Neural cell (in vitro differentiated cells): ENCODE data around the gene EN2. TPM values are rescaled to one million over a fixed set of nuclear protein-coding genes. Genes with fewer than 3 reads are reported as not detected.

Source experiments
- H2AFZ ChIP-seq: fragments of 200-600, 300-800 bp; sonication (generic), shearing (Covaris generic); 2 replicates; pipeline ENCODE4 v1.6.0; 2014; ENCODE audit warnings: low read depth, mild to moderate bottlenecking, antibody characterized with exemption, low read length, moderate library complexity
- H3F3A ChIP-seq: fragments of 200-600 bp; shearing (Covaris generic); 2 replicates; pipeline ENCODE4 v1.6.1; 2016; ENCODE audit warnings: mild to moderate bottlenecking, moderate library complexity, mixed read lengths, antibody characterized with exemption, low read length; ENCODE audit not compliant: insufficient read depth, poor library complexity, severe bottlenecking
- H3K27ac ChIP-seq: fragments of 200-600, 300-800 bp; sonication (generic), shearing (Covaris generic); 2 replicates; pipeline ENCODE4 v1.5.1; 2014; ENCODE audit warnings: mild to moderate bottlenecking, low read length, moderate library complexity
- H3K27me3 ChIP-seq: fragments of 300-800, 200-600 bp; sonication (generic), shearing (Covaris generic); 2 replicates; pipeline ENCODE4 v1.6.0; 2014; ENCODE audit warnings: mild to moderate bottlenecking, low read depth, low read length, moderate library complexity; ENCODE audit not compliant: insufficient read depth
- H3K36me3 ChIP-seq: fragments of 300-800, 200-600 bp; sonication (generic), shearing (Covaris generic); 2 replicates; pipeline ENCODE4 v1.5.1; 2014; ENCODE audit warnings: mild to moderate bottlenecking, antibody characterized with exemption, low read length, moderate library complexity; ENCODE audit not compliant: insufficient read depth
- H3K4me2 ChIP-seq: fragments of 300-800, 200-600 bp; sonication (generic), shearing (Covaris generic); 2 replicates; pipeline ENCODE4 v1.6.0; 2014; ENCODE audit warnings: mild to moderate bottlenecking, low read length
- H3K4me3 ChIP-seq: fragments of 300-800, 200-600 bp; sonication (generic), shearing (Covaris generic); 2 replicates; pipeline ENCODE4 v1.5.1; 2014; ENCODE audit warnings: mild to moderate bottlenecking, low read length, moderate library complexity
- H3K79me2 ChIP-seq: fragments of 200-600 bp; shearing (Covaris generic); replicated peaks from 2 replicates; pipeline ENCODE4 v1.6.0; 2014; ENCODE audit warnings: mild to moderate bottlenecking, low read length, moderate library complexity; ENCODE audit not compliant: insufficient read depth
- H3K9ac ChIP-seq: fragments of 300-800, 200-600 bp; sonication (generic), shearing (Covaris generic); 2 replicates; pipeline ENCODE4 v1.6.1; 2016; ENCODE audit warnings: mild to moderate bottlenecking, low read length, mixed read lengths
- H3K9me2 ChIP-seq: fragments of 200-600 bp; shearing (Covaris generic); 2 replicates; pipeline ENCODE4 v1.6.1; 2016; ENCODE audit warnings: mild to moderate bottlenecking, low read length, mixed read lengths; ENCODE audit not compliant: insufficient read depth
- H3K9me3 ChIP-seq: fragments of 200-600, 300-800 bp; sonication (generic), shearing (Covaris generic); 2 replicates; pipeline ENCODE4 v1.6.1; 2016; ENCODE audit warnings: mild to moderate bottlenecking, mixed run types, low read length, moderate library complexity, mixed read lengths
- H4K20me1 ChIP-seq: fragments of 200-600 bp; shearing (Covaris generic); 2 replicates; pipeline ENCODE4 v1.6.1; 2016; ENCODE audit warnings: mild to moderate bottlenecking, mixed run types; ENCODE audit not compliant: insufficient read depth
- CTCF ChIP-seq: fragments of 450-650 bp; IDR thresholded peaks from 2 replicates; pipeline ENCODE4 v1.5.1; 2014; ENCODE audit warnings: antibody characterized with exemption, mild to moderate bottlenecking, moderate library complexity; ENCODE audit not compliant: poor library complexity, severe bottlenecking
- EP300 ChIP-seq: fragments of 450-650 bp; conservative IDR thresholded peaks from 2 replicates; pipeline ENCODE4 v1.6.1; 2014; ENCODE audit warnings: antibody characterized with exemption, mild to moderate bottlenecking, moderate library complexity; ENCODE audit not compliant: poor library complexity, severe bottlenecking
- EZH2 ChIP-seq: fragments of 200-600, 300-800 bp; shearing (Covaris generic), sonication (generic); IDR thresholded peaks from 2 replicates; pipeline ENCODE4 v1.6.1; 2014; ENCODE audit warnings: antibody characterized with exemption, low read length, borderline replicate concordance, mild to moderate bottlenecking; ENCODE audit not compliant: insufficient read depth, poor library complexity, severe bottlenecking
- MXI1 ChIP-seq: fragments of 450-650 bp; conservative IDR thresholded peaks from 2 replicates; pipeline ENCODE4 v1.6.1; 2014; ENCODE audit warnings: antibody characterized with exemption, mild to moderate bottlenecking; ENCODE audit not compliant: poor library complexity, severe bottlenecking
- POLR2AphosphoS5 ChIP-seq: IDR thresholded peaks from 2 replicates; pipeline ENCODE4 v1.6.1; 2012
- RAD21 ChIP-seq: fragments of 450-650 bp; conservative IDR thresholded peaks from 2 replicates; pipeline ENCODE4 v1.6.1; 2014; ENCODE audit warnings: antibody characterized with exemption, mild to moderate bottlenecking, moderate library complexity
- REST ChIP-seq: IDR thresholded peaks from 2 replicates; pipeline ENCODE4 v1.6.1; 2012; ENCODE audit warnings: borderline replicate concordance
- SMC3 ChIP-seq: fragments of 450-650 bp; conservative IDR thresholded peaks from 2 replicates; pipeline ENCODE4 v1.6.1; 2014; ENCODE audit warnings: antibody characterized with exemption, mild to moderate bottlenecking, moderate library complexity; ENCODE audit not compliant: poor library complexity
- TAF1 ChIP-seq: IDR thresholded peaks from 2 replicates; pipeline ENCODE4 v1.6.1; 2012; ENCODE audit warnings: low read depth
- polyA plus RNA-seq: library from polyadenylated mRNA; depleted of rRNA; stranded (reverse); fragments of >200 nt; gene quantifications from 2 replicates; pipeline ENCODE4 v1.2.3, GENCODE V29; 2014

The EN2 gene
- polyA plus RNA-seq, 1 donor from 2014 or later, result not detected

- Histone ChIP-seq H4K20me1 (no peaks in the 10 kb centered on the region), H3K4me2 (no peak overlapping the region)
Observed at GRCh38 chr7:155464948-155465739, 7.2 kb downstream of the EN2 start.

GRCh38 chr7:155465761-155466141, 7.8 kb downstream of the EN2 start:
- H3K27me3 ChIP-seq, result peaks cover 100% of the 10 kb centered on the region
- H3K9me2 ChIP-seq, result no peaks in the 10 kb centered on the region
- no peaks in the 10 kb centered on the region for H3K36me3 ChIP-seq
- H3K79me2 ChIP-seq, result no peaks in the 10 kb centered on the region
- no peak overlapping the region for H3K27ac ChIP-seq
- H3K4me2 ChIP-seq, result no peak overlapping the region
- H3F3A ChIP-seq, result no peaks in the 10 kb centered on the region
- H2AFZ ChIP-seq, result no peak overlapping the region
- H3K9ac ChIP-seq, result no peak overlapping the region
- H4K20me1 ChIP-seq, result no peaks in the 10 kb centered on the region
- H3K4me3 ChIP-seq, result no peak overlapping the region
- no peaks in the 10 kb centered on the region for H3K9me3 ChIP-seq
- no peak for TF ChIP-seq SMC3
- no peak for TF ChIP-seq RAD21
- no peak for TF ChIP-seq REST
- no peak for TF ChIP-seq MXI1
- TF ChIP-seq EP300, result no peak
- no peak for TF ChIP-seq POLR2AphosphoS5
- no peak for TF ChIP-seq TAF1
- TF ChIP-seq EZH2, result no peak

More at GRCh38 chr7:155464948-155465739, 7.2 kb downstream of the EN2 start:
- Histone ChIP-seq H3K9ac (no peak overlapping the region), H3K27ac (no peak overlapping the region), H3F3A (no peaks in the 10 kb centered on the region), H3K4me3 (no peak overlapping the region), H3K9me2 (no peaks in the 10 kb centered on the region), H2AFZ (no peak overlapping the region), H3K27me3 (peaks cover 100% of the 10 kb centered on the region), H3K9me3 (no peaks in the 10 kb centered on the region), H3K36me3 (no peaks in the 10 kb centered on the region), H3K79me2 (no peaks in the 10 kb centered on the region)
- TF ChIP-seq SMC3, result no peak
- TF ChIP-seq MXI1, result no peak
- no peak for TF ChIP-seq EZH2
- no peak for TF ChIP-seq TAF1
- TF ChIP-seq CTCF, result no peak
- no peak for TF ChIP-seq RAD21
- no peak for TF ChIP-seq POLR2AphosphoS5
- no peak for TF ChIP-seq EP300
- no peak for TF ChIP-seq REST
